Fibroblast of villous mesenchyme (primary cell): ENCODE data around the gene NABP1. TPM values are rescaled to one million over a fixed set of nuclear protein-coding genes. Genes with fewer than 3 reads are reported as not detected.

Experiments
- DNase-seq: peaks from one replicate; pipeline ENCODE4 v3.0.0-alpha.2; 2010; ENCODE audit warnings: low read depth
- H3K4me3 ChIP-seq: 2 replicates; pipeline ENCODE4 v1.5.1; 2011; ENCODE audit warnings: low read depth, mild to moderate bottlenecking, low read length
- CTCF ChIP-seq: IDR thresholded peaks from 2 replicates; pipeline ENCODE4 v1.5.1; 2012; ENCODE audit warnings: low read depth, mild to moderate bottlenecking, low read length; ENCODE audit not compliant: insufficient read depth
- total RNA-seq: library from RNA; depleted of rRNA; stranded (reverse); fragments of >200 nt; gene quantifications from 2 replicates; pipeline ENCODE4 v1.2.3, GENCODE V29; 2012

Gene NABP1
- total RNA-seq, 1 donor: 308 TPM

GRCh38 chr2:191670076-191670475, 7.9 kb upstream of the NABP1 start:
- DNase-seq: no peak
- no peak for TF ChIP-seq CTCF
- no peak overlapping the region for H3K4me3 ChIP-seq

- DNase-seq: no peak
- no peak for TF ChIP-seq CTCF
- no peak overlapping the region for H3K4me3 ChIP-seq
Observed at GRCh38 chr2:191670787-191671186, 7.1 kb upstream of the NABP1 start.

- peak; percentile 37 for DNase-seq
- TF ChIP-seq CTCF: no peak
- no peak overlapping the region for H3K4me3 ChIP-seq
Observed at GRCh38 chr2:191675807-191676721, 1.9 kb upstream of the NABP1 start.

- DNase-seq: peak; percentile 93
- TF ChIP-seq CTCF: no peak
- peak overlapping the region; percentile 94 for H3K4me3 ChIP-seq
Observed at GRCh38 chr2:191676790-191677645, 918 bp upstream of the NABP1 start.

GRCh38 chr2:191678437-191679100, 633 bp downstream of the NABP1 start:
- TF ChIP-seq CTCF: no peak
- peak overlapping the region; percentile 90 for H3K4me3 ChIP-seq
- peak; percentile 36 for DNase-seq

- DNase-seq: peak; percentile 69
- TF ChIP-seq CTCF: no peak
- H3K4me3 ChIP-seq: peak overlapping the region; percentile 90
Observed at GRCh38 chr2:191679818-191680600, 2.1 kb downstream of the NABP1 start.
